ENCODE results near the gene HMG20A.

Gene HMG20A

GRCh38 chr15:77420610-77421369 is at the start of gene HMG20A:
Gene HMG20A (plus strand): TSS chr15:77420888. CDS start chr15:77458408, 37,520 bp downstream.
- DNase-seq (ENCODE audit: low spot score in 2 of 2), result peak; percentile 82 to 93
- in situ Hi-C loops (cut with MboI; ENCODE audit: low sequenced_read_pairs), result no loop called here
- no peaks in the 10 kb centered on the region for H3K36me3 ChIP-seq (replicated peaks)
- H3K27me3 ChIP-seq (ENCODE audit: low read depth), result no peaks in the 10 kb centered on the region
- H3K4me3 ChIP-seq, result peak within 1 kb of the TSS; percentile 70
- H3K9me3 ChIP-seq, result no peaks in the 10 kb centered on the region
- H3K4me1 ChIP-seq, result peaks cover 54% of the 10 kb centered on the region

DNA sequence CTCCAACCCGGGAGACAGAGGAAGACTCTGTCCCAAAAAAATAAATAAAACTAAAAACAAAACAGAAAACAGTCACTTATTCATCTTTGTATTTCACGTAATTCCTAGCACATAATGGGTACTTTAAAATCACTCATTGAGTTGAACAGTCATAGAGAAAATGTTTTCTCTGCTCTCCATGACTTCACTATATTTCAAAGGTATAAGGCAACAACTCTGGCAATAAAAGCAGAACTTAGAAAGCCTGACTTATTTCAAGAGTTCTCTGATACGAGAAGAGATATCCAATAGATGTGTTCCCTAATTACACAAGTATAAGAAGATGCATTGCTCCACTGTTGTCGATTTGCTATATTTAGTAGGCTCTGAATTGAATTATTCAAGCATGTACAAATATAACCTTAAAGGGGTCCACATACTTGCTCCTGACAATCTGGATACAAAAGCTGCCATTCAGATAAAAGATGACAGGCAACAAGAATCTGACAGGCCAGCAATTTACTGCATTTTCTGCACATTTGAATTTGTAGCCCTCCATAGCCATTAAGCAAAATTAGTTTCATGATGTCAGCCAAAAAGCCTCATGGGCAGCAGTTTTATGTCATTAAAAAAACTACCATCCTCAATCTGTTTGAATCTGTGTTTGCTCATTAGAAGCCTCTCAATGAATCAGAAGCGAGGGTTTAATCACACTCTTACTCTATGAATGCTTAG is 48.7 kb upstream of the HMG20A start:
- no peaks in the 10 kb centered on the region for H3K36me3 ChIP-seq (replicated peaks)
- no peak for DNase-seq (ENCODE audit: low spot score in 2 of 2)
- no peaks in the 10 kb centered on the region for H3K27me3 ChIP-seq (ENCODE audit: low read depth)
- no peaks in the 10 kb centered on the region for H3K4me1 ChIP-seq
- H3K4me3 ChIP-seq, result no peak overlapping the region
- H3K9me3 ChIP-seq, result no peaks in the 10 kb centered on the region
- in situ Hi-C loops (cut with MboI; ENCODE audit: low sequenced_read_pairs), result no loop called here

- no peaks in the 10 kb centered on the region for H3K9me3 ChIP-seq
- H3K36me3 ChIP-seq (replicated peaks), result no peaks in the 10 kb centered on the region
- in situ Hi-C loops (cut with MboI; ENCODE audit: low sequenced_read_pairs), result no loop called here
- H3K4me1 ChIP-seq, result no peaks in the 10 kb centered on the region
- no peak for DNase-seq (ENCODE audit: low spot score in 2 of 2)
- H3K27me3 ChIP-seq (ENCODE audit: low read depth), result no peaks in the 10 kb centered on the region
- no peak overlapping the region for H3K4me3 ChIP-seq
Measured at GRCh38 chr15:77373441-77373840, 47.2 kb upstream of the HMG20A start.

GRCh38 chr15:77375133-77375532 is 45.6 kb upstream of the HMG20A start:
- no peak for DNase-seq (ENCODE audit: low spot score in 2 of 2)
- H3K4me3 ChIP-seq, result no peak overlapping the region
- H3K4me1 ChIP-seq, result no peaks in the 10 kb centered on the region
- H3K9me3 ChIP-seq, result no peaks in the 10 kb centered on the region
- in situ Hi-C loops (cut with MboI; ENCODE audit: low sequenced_read_pairs), result no loop called here
- no peaks in the 10 kb centered on the region for H3K27me3 ChIP-seq (ENCODE audit: low read depth)
- H3K36me3 ChIP-seq (replicated peaks), result no peaks in the 10 kb centered on the region

DNA sequence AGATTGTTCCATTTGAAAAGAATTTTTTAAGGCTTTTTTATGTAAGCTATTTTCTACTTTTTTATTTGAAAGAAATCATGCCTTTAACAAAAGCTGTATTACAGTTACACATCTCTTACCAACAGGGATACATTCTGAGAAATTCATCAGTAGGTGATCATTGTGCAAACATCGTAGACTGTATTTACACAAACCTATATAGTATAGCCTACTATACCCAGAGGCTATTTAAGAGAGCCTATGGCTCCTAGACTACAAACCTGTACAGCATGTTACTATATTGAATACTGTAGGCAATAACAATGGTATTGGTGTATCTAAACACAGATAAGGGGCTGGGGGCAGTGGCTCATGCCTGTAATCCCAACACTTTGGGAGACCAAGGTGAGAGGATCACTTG is 43.9 kb upstream of the HMG20A start:
- in situ Hi-C loops (cut with MboI; ENCODE audit: low sequenced_read_pairs), result no loop called here
- no peaks in the 10 kb centered on the region for H3K27me3 ChIP-seq (ENCODE audit: low read depth)
- H3K9me3 ChIP-seq, result no peaks in the 10 kb centered on the region
- no peak overlapping the region for H3K4me3 ChIP-seq
- H3K4me1 ChIP-seq, result no peaks in the 10 kb centered on the region
- no peaks in the 10 kb centered on the region for H3K36me3 ChIP-seq (replicated peaks)
- DNase-seq (ENCODE audit: low spot score in 2 of 2), result no peak

DNA sequence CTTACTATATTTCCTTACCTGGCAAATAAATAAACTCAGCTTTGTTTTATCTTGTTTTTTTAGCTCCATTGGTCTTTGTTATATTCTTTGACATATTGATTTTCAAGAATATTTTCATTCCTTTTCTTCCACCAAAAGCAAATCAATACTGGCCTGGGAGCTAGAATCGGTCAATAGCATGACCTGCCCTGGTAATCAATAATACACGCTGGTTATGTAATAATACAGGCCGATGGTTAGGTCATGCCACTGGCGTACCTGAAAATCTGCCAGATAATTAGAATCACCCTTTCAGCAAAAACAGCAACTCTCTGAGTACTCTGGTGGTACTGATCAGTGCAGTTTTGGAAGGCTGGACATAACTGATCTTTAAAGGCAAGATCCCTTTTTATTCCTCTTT is 40.7 kb upstream of the HMG20A start:
- H3K27me3 ChIP-seq (ENCODE audit: low read depth), result no peaks in the 10 kb centered on the region
- H3K4me1 ChIP-seq, result no peaks in the 10 kb centered on the region
- no peaks in the 10 kb centered on the region for H3K36me3 ChIP-seq (replicated peaks)
- no peak for DNase-seq (ENCODE audit: low spot score in 2 of 2)
- in situ Hi-C loops (cut with MboI; ENCODE audit: low sequenced_read_pairs), result no loop called here
- H3K9me3 ChIP-seq, result no peaks in the 10 kb centered on the region
- H3K4me3 ChIP-seq, result no peak overlapping the region

GRCh38 chr15:77384086-77384485 is 36.6 kb upstream of the HMG20A start:
- DNase-seq (ENCODE audit: low spot score in 2 of 2), result no peak
- in situ Hi-C loops (cut with MboI; ENCODE audit: low sequenced_read_pairs), result no loop called here
- H3K9me3 ChIP-seq, result no peaks in the 10 kb centered on the region

GRCh38 chr15:77384589-77385359 is 35.9 kb upstream of the HMG20A start:
- Histone ChIP-seq H3K4me3 (no peak overlapping the region), H3K4me1 (peaks cover 6% of the 10 kb centered on the region), H3K9me3 (no peaks in the 10 kb centered on the region), H3K27me3 (ENCODE audit: low read depth) (no peaks in the 10 kb centered on the region), H3K36me3 (replicated peaks) (no peaks in the 10 kb centered on the region)
- no peak for DNase-seq (ENCODE audit: low spot score in 2 of 2)
- in situ Hi-C loops (cut with MboI; ENCODE audit: low sequenced_read_pairs), result no loop called here

More at GRCh38 chr15:77384086-77384485, 36.6 kb upstream of the HMG20A start:
- Histone ChIP-seq H3K27me3 (ENCODE audit: low read depth) (no peaks in the 10 kb centered on the region), H3K4me3 (no peak overlapping the region), H3K4me1 (no peaks in the 10 kb centered on the region; the same call in none of the 2 replicates), H3K36me3 (replicated peaks) (no peaks in the 10 kb centered on the region)

DNA sequence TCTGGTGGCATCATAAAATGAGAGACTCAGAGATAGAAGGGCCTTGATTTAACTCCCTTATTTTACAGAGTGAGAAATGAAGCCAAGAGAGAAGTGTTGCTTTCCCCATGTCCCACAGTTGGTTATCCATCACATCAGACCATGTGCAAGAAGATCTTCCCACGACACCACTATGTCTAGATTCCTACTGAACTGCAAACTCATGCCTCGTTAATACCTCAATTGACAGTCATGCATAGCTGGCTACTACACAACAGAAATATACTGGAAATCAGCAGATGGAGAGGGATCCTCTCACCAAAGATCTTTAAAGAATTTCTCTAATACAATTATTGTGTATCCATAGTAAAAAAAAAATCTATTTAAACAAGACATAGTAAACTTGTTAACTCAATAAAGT is 34.1 kb upstream of the HMG20A start:
- in situ Hi-C loops (cut with MboI; ENCODE audit: low sequenced_read_pairs), result no loop called here
- Histone ChIP-seq H3K9me3 (no peaks in the 10 kb centered on the region), H3K36me3 (replicated peaks) (no peaks in the 10 kb centered on the region), H3K27me3 (ENCODE audit: low read depth) (no peaks in the 10 kb centered on the region), H3K4me3 (no peak overlapping the region), H3K4me1 (peaks cover 9% of the 10 kb centered on the region)
- DNase-seq (ENCODE audit: low spot score in 2 of 2), result no peak

- no peaks in the 10 kb centered on the region for H3K27me3 ChIP-seq (ENCODE audit: low read depth)
- no peak for DNase-seq (ENCODE audit: low spot score in 2 of 2)
- no peaks in the 10 kb centered on the region for H3K36me3 ChIP-seq (replicated peaks)
- no peak overlapping the region for H3K4me3 ChIP-seq
- H3K9me3 ChIP-seq, result no peaks in the 10 kb centered on the region
- in situ Hi-C loops (cut with MboI; ENCODE audit: low sequenced_read_pairs), result no loop called here
- H3K4me1 ChIP-seq, result peaks cover 9% of the 10 kb centered on the region
Measured at GRCh38 chr15:77387365-77388105, 33.2 kb upstream of the HMG20A start.

GRCh38 chr15:77391372-77391951 is 29.2 kb upstream of the HMG20A start:
- Histone ChIP-seq H3K27me3 (ENCODE audit: low read depth) (no peaks in the 10 kb centered on the region), H3K4me3 (no peak overlapping the region), H3K4me1 (peaks cover 9% of the 10 kb centered on the region)

DNA sequence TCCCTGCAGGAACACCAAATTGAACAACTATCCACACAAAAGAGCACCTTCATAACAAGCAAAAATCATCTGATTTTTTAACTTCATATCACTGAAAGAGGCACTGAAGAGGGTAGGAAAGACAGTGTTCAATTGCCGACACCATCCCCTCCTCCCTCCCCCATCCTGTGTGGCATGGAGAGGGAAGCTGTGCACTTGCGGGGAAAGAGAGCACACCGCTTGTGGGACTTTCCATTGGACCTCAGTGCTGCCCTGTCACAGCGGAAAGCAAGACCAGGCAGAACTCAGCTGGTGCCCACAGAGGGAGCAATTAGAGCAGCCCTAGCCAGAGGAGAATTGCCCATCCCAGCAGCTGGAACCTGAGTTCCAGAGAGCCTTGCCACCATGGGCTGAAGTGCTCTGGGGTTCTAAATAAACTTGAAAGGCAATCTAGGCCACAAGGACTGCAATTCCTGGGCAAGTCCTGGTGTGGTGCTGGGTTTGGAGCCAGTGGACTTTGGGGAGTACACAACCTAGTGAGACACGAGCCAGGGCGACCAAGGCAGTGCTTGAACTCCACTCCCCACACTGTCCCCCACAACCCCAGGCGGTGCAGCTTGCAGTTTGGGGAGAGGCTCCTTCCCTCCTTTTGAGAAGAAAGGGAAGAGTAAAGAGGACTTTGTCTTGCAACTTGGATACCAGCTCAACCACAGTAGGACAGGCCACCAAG is 27.8 kb upstream of the HMG20A start:
- Histone ChIP-seq H3K36me3 (replicated peaks) (0 out of 2 replicates have a peak, but pooled peaks cover 3% of the 10 kb centered on the region), H3K27me3 (ENCODE audit: low read depth) (no peaks in the 10 kb centered on the region), H3K4me1 (peaks cover 9% of the 10 kb centered on the region), H3K4me3 (no peak overlapping the region), H3K9me3 (peaks cover 5% of the 10 kb centered on the region; the same call in 1 of the 2 replicates)
- DNase-seq (ENCODE audit: low spot score in 2 of 2), result no peak
- in situ Hi-C loops (cut with MboI; ENCODE audit: low sequenced_read_pairs), result no loop called here

More at GRCh38 chr15:77391372-77391951, 29.2 kb upstream of the HMG20A start:
- peaks cover 5% of the 10 kb centered on the region; the same call in 1 of the 2 replicates for H3K9me3 ChIP-seq
- in situ Hi-C loops (cut with MboI; ENCODE audit: low sequenced_read_pairs), result no loop called here
- DNase-seq (ENCODE audit: low spot score in 2 of 2), result no peak
- H3K36me3 ChIP-seq (replicated peaks), result 0 out of 2 replicates have a peak, but pooled peaks cover 3% of the 10 kb centered on the region

All from HAP-1 (cell line).